Measurements from ENCODE around the gene APOL4. TPM values are rescaled to one million over a fixed set of nuclear protein-coding genes. Genes with fewer than 3 reads are reported as not detected.
"Not testable (repeated sequence)": the region's sequence is repeated elsewhere in the genome, so short reads cannot be mapped to it uniquely, and the experiment has no call there.

The APOL4 gene
- total RNA-seq, 2 experiments from 2014 or later = 0.53 to 0.67 TPM

- Mint-ChIP-seq H3K4me3 (no peak overlapping the region), H3K4me1 (ENCODE audit: low read depth) (peaks cover 12% of the 10 kb centered on the region), H3K27ac (no peak overlapping the region), H3K9me3 (no peaks in the 10 kb centered on the region), H3K36me3 (peaks cover 59% of the 10 kb centered on the region), H3K27me3 (no peaks in the 10 kb centered on the region)
- intact Hi-C loops (cut with micrococcal nuclease) = no loop called here
- ChIA-PET POLR2A (no interaction called here), CTCF (no interaction called here)
- no peak for DNase-seq
These were observed 27.3 kb upstream of the APOL4 start for GRCh38 chr22:36228944-36229343.

- H3K4me1 Mint-ChIP-seq (ENCODE audit: low read depth) = peaks cover 12% of the 10 kb centered on the region
- H3K4me3 Mint-ChIP-seq; DNase-seq; intact Hi-C loops (cut with micrococcal nuclease); POLR2A ChIA-PET; CTCF ChIA-PET; H3K27me3 Mint-ChIP-seq; H3K27ac Mint-ChIP-seq; H3K9me3 Mint-ChIP-seq: not testable (repeated sequence)
- peaks cover 54% of the 10 kb centered on the region for H3K36me3 Mint-ChIP-seq
These were observed 26.8 kb upstream of the APOL4 start for GRCh38 chr22:36228369-36228768.

- Mint-ChIP-seq H3K27ac (no peak overlapping the region), H3K9me3 (no peaks in the 10 kb centered on the region), H3K27me3 (no peaks in the 10 kb centered on the region), H3K4me3 (no peak overlapping the region), H3K36me3 (peaks cover 52% of the 10 kb centered on the region), H3K4me1 (ENCODE audit: low read depth) (peaks cover 11% of the 10 kb centered on the region)
- CTCF ChIA-PET = interaction anchor here (0.9 kb wide), 1 partner anchor 50 kb away, joined by 3 read pairs; no protein-coding TSS in a partner anchor
- no peak for DNase-seq
- POLR2A ChIA-PET = interaction anchor here (1.3 kb wide), 1 partner anchor 16 kb away, joined by 3 read pairs; no protein-coding TSS in a partner anchor
- intact Hi-C loops (cut with micrococcal nuclease) = no loop called here
These were observed 26.2 kb upstream of the APOL4 start for GRCh38 chr22:36227806-36228205.

GRCh38 chr22:36227396-36227795 is 25.8 kb upstream of the APOL4 start:
- Mint-ChIP-seq H3K27ac (no peak overlapping the region), H3K9me3 (no peaks in the 10 kb centered on the region), H3K4me1 (ENCODE audit: low read depth) (peaks cover 10% of the 10 kb centered on the region), H3K4me3 (no peak overlapping the region), H3K36me3 (peaks cover 50% of the 10 kb centered on the region), H3K27me3 (no peaks in the 10 kb centered on the region)
- ChIA-PET POLR2A (interaction anchor here (1.3 kb wide), 1 partner anchor 16 kb away, joined by 3 read pairs; no protein-coding TSS in a partner anchor), CTCF (interaction anchor here (0.9 to 1.4 kb wide), 2 partner anchors 12 to 51 kb away, joined by 3 read pairs; partner anchors contain the start of gene APOL2)
- peak; percentile 22 for DNase-seq
- intact Hi-C loops (cut with micrococcal nuclease) = no loop called here

GRCh38 chr22:36226189-36226588 is 24.6 kb upstream of the APOL4 start:
- POLR2A ChIA-PET = no interaction called here
- no peak for DNase-seq
- no peaks in the 10 kb centered on the region for H3K27me3 Mint-ChIP-seq
- no peaks in the 10 kb centered on the region for H3K9me3 Mint-ChIP-seq
- H3K27ac Mint-ChIP-seq = no peak overlapping the region
- no peak overlapping the region for H3K4me3 Mint-ChIP-seq
- CTCF ChIA-PET = interaction anchor here (1.1 to 1.4 kb wide), 2 partner anchors 13 to 32 kb away, joined by 3 read pairs; partner anchors contain the start of gene APOL2
- H3K36me3 Mint-ChIP-seq = peaks cover 38% of the 10 kb centered on the region
- peaks cover 9% of the 10 kb centered on the region for H3K4me1 Mint-ChIP-seq (ENCODE audit: low read depth)
- intact Hi-C loops (cut with micrococcal nuclease) = no loop called here

- POLR2A ChIA-PET = no interaction called here
These were observed 23.8 kb upstream of the APOL4 start for GRCh38 chr22:36225333-36225922.

GRCh38 chr22:36224245-36224644 is 22.6 kb upstream of the APOL4 start:
- intact Hi-C loops (cut with micrococcal nuclease) = loop anchor here (5.0 kb wide), 1 partner anchor 33 kb away; no protein-coding TSS in a partner anchor
- peaks cover 2% of the 10 kb centered on the region for H3K27me3 Mint-ChIP-seq
- H3K9me3 Mint-ChIP-seq = no peaks in the 10 kb centered on the region
- H3K27ac Mint-ChIP-seq = no peak overlapping the region
- no peak overlapping the region for H3K4me3 Mint-ChIP-seq
- DNase-seq = no peak
- ChIA-PET POLR2A (no interaction called here), CTCF (no interaction called here)
- H3K4me1 Mint-ChIP-seq (ENCODE audit: low read depth) = peaks cover 9% of the 10 kb centered on the region
- peaks cover 26% of the 10 kb centered on the region for H3K36me3 Mint-ChIP-seq

More at GRCh38 chr22:36225333-36225922, 23.8 kb upstream of the APOL4 start:
- Mint-ChIP-seq H3K4me1 (ENCODE audit: low read depth) (peaks cover 9% of the 10 kb centered on the region), H3K27ac (no peak overlapping the region), H3K27me3 (no peaks in the 10 kb centered on the region), H3K36me3 (peaks cover 30% of the 10 kb centered on the region), H3K9me3 (no peaks in the 10 kb centered on the region), H3K4me3 (no peak overlapping the region)
- CTCF ChIA-PET = no interaction called here
- intact Hi-C loops (cut with micrococcal nuclease) = no loop called here
- no peak for DNase-seq

- Mint-ChIP-seq H3K36me3 (peaks cover 20% of the 10 kb centered on the region), H3K9me3 (no peaks in the 10 kb centered on the region), H3K27me3 (peaks cover 5% of the 10 kb centered on the region), H3K4me3 (no peak overlapping the region), H3K4me1 (ENCODE audit: low read depth) (peaks cover 9% of the 10 kb centered on the region), H3K27ac (no peak overlapping the region)
- POLR2A ChIA-PET = no interaction called here
- DNase-seq = no peak
- intact Hi-C loops (cut with micrococcal nuclease) = loop anchor here (5.0 kb wide), 1 partner anchor 34 kb away; no protein-coding TSS in a partner anchor
- CTCF ChIA-PET = no interaction called here
These were observed 21.9 kb upstream of the APOL4 start for GRCh38 chr22:36223504-36223903.

- Mint-ChIP-seq H3K4me3 (no peak overlapping the region), H3K27ac (no peak overlapping the region), H3K9me3 (no peaks in the 10 kb centered on the region), H3K27me3 (peaks cover 8% of the 10 kb centered on the region), H3K4me1 (ENCODE audit: low read depth) (peaks cover 9% of the 10 kb centered on the region), H3K36me3 (peaks cover 20% of the 10 kb centered on the region)
- POLR2A ChIA-PET = no interaction called here
- intact Hi-C loops (cut with micrococcal nuclease) = loop anchor here (5.0 kb wide), 1 partner anchor 34 kb away; no protein-coding TSS in a partner anchor
- CTCF ChIA-PET = interaction anchor here (1.5 to 3.2 kb wide), 3 partner anchors 16 to 27 kb away, joined by 4 to 23 read pairs (median 5); partner anchors contain the start of gene APOL2
- DNase-seq = no peak
These were observed 21.4 kb upstream of the APOL4 start for GRCh38 chr22:36222887-36223450.

GRCh38 chr22:36221799-36222751 is 20.5 kb upstream of the APOL4 start:
- H3K27ac Mint-ChIP-seq = no peak overlapping the region
- H3K36me3 Mint-ChIP-seq = peaks cover 13% of the 10 kb centered on the region
- H3K4me1 Mint-ChIP-seq (ENCODE audit: low read depth) = peaks cover 9% of the 10 kb centered on the region
- peaks cover 8% of the 10 kb centered on the region for H3K27me3 Mint-ChIP-seq
- CTCF ChIA-PET = interaction anchor here (1.5 to 3.2 kb wide), 5 partner anchors 11 to 64 kb away, joined by 4 to 23 read pairs (median 5); partner anchors contain the start of gene APOL2
- no peak overlapping the region for H3K4me3 Mint-ChIP-seq
- intact Hi-C loops (cut with micrococcal nuclease) = loop anchor here (5.0 kb wide), 1 partner anchor 35 kb away; no protein-coding TSS in a partner anchor
- no peaks in the 10 kb centered on the region for H3K9me3 Mint-ChIP-seq
- POLR2A ChIA-PET = no interaction called here
- peak; percentile 61 for DNase-seq

- Mint-ChIP-seq H3K9me3 (no peaks in the 10 kb centered on the region), H3K4me1 (ENCODE audit: low read depth) (peaks cover 9% of the 10 kb centered on the region), H3K27ac (no peak overlapping the region), H3K27me3 (peaks cover 13% of the 10 kb centered on the region), H3K36me3 (peaks cover 4% of the 10 kb centered on the region), H3K4me3 (no peak overlapping the region)
- no peak for DNase-seq
- intact Hi-C loops (cut with micrococcal nuclease) = loop anchor here (5.0 kb wide), 1 partner anchor 37 kb away; no protein-coding TSS in a partner anchor
- ChIA-PET POLR2A (no interaction called here), CTCF (interaction anchor here (0.9 to 3.2 kb wide), 4 partner anchors 13 to 65 kb away, joined by 3 to 23 read pairs (median 4); no protein-coding TSS in a partner anchor)
These were observed 18.9 kb upstream of the APOL4 start for GRCh38 chr22:36220451-36220921.

Measured in activated CD4-positive, alpha-beta memory T cell treated with anti-CD3 and anti-CD28 coated beads for 36 hours (primary cell).